ENCODE results near the gene ENPP3.
A peak's percentile ranks its signal among the peaks of the same experiment; 100 is the strongest.

ENPP3 gene

DNA sequence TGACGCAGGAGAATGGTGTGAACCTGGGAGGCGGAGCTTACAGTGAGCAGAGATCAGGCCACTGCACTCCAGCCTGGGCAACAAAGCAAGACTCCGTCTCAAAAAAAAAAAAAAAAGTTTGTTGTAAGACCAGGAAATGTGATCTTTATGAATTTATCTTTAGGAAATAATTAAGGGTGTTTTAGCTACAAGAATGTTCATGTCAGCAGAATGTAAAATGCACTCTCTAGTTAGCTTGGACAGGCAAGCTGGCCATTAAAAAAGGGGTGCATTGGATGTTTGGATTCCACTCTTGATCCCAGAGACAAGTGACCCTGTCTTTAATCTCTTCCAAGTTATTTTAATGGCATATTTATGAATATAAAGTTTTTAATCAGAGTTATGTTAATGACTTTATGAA lies 19.6 kb downstream of the ENPP3 start:
- Histone ChIP-seq H3K79me2 (ENCODE audit: control insufficient read depth, insufficient read depth, low read length, unreplicated experiment) (no peaks in the 10 kb centered on the region), H3K36me3 (ENCODE audit: insufficient read depth, low read length) (no peaks in the 10 kb centered on the region), H3K4me1 (ENCODE audit: control insufficient read depth, insufficient read depth, low read length, unreplicated experiment) (peaks cover 7% of the 10 kb centered on the region), H3K4me3 (ENCODE audit: low read depth, low read length) (no peak overlapping the region), H3K27me3 (ENCODE audit: insufficient read depth, low read length) (no peaks in the 10 kb centered on the region), H3K27ac (ENCODE audit: low read depth, low read length) (no peak overlapping the region), H2AFZ (ENCODE audit: low read length, unreplicated experiment) (no peak overlapping the region)

- H3K27me3 ChIP-seq (ENCODE audit: insufficient read depth, low read length): no peaks in the 10 kb centered on the region
- peaks cover 7% of the 10 kb centered on the region for H3K4me1 ChIP-seq (ENCODE audit: control insufficient read depth, insufficient read depth, low read length, unreplicated experiment)
- H3K4me3 ChIP-seq (ENCODE audit: low read depth, low read length): no peak overlapping the region
- H2AFZ ChIP-seq (ENCODE audit: low read length, unreplicated experiment): peak overlapping the region; percentile 8
- H3K27ac ChIP-seq (ENCODE audit: low read depth, low read length): no peak overlapping the region
- H3K36me3 ChIP-seq (ENCODE audit: insufficient read depth, low read length): no peaks in the 10 kb centered on the region
- no peaks in the 10 kb centered on the region for H3K79me2 ChIP-seq (ENCODE audit: control insufficient read depth, insufficient read depth, low read length, unreplicated experiment)
These were observed 20.1 kb downstream of the ENPP3 start for GRCh38 chr6:131657222-131657621.

DNA sequence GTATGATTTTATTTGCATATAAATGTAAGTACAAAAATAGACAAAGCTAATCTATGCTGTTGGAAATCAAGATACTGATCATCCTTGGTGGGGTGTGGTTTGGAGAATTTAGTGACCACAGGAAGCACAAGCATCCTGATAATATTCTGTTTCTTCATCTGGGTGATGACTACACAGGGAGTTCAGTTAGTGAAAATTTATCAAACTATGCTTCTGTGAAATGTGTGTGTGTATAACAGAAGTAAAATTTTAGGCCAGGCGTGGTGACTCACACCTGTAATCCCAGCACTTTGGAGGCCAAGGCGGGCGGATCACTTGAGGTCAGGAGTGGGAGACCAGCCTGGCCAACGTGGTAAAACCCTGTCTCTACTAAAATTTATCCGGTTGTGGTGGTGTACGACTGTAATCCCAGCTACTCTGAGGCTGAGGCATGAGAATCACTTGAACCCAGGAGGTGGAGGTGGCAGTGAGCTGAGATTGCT lies 20.6 kb downstream of the ENPP3 start:
- Histone ChIP-seq H3K27ac (ENCODE audit: low read depth, low read length) (no peak overlapping the region), H3K4me3 (ENCODE audit: low read depth, low read length) (no peak overlapping the region), H3K36me3 (ENCODE audit: insufficient read depth, low read length) (no peaks in the 10 kb centered on the region), H3K4me1 (ENCODE audit: control insufficient read depth, insufficient read depth, low read length, unreplicated experiment) (peaks cover 7% of the 10 kb centered on the region), H2AFZ (ENCODE audit: low read length, unreplicated experiment) (no peak overlapping the region), H3K27me3 (ENCODE audit: insufficient read depth, low read length) (no peaks in the 10 kb centered on the region), H3K79me2 (ENCODE audit: control insufficient read depth, insufficient read depth, low read length, unreplicated experiment) (no peaks in the 10 kb centered on the region)

GRCh38 chr6:131658287-131658686 lies 21.2 kb downstream of the ENPP3 start:
- Histone ChIP-seq H3K4me3 (ENCODE audit: low read depth, low read length) (no peak overlapping the region), H2AFZ (ENCODE audit: low read length, unreplicated experiment) (no peak overlapping the region), H3K4me1 (ENCODE audit: control insufficient read depth, insufficient read depth, low read length, unreplicated experiment) (peaks cover 7% of the 10 kb centered on the region), H3K79me2 (ENCODE audit: control insufficient read depth, insufficient read depth, low read length, unreplicated experiment) (no peaks in the 10 kb centered on the region), H3K36me3 (ENCODE audit: insufficient read depth, low read length) (no peaks in the 10 kb centered on the region), H3K27me3 (ENCODE audit: insufficient read depth, low read length) (no peaks in the 10 kb centered on the region), H3K27ac (ENCODE audit: low read depth, low read length) (no peak overlapping the region)

GRCh38 chr6:131660195-131660594 lies 23.1 kb downstream of the ENPP3 start:
- Histone ChIP-seq H3K27ac (ENCODE audit: low read depth, low read length) (no peak overlapping the region), H3K79me2 (ENCODE audit: control insufficient read depth, insufficient read depth, low read length, unreplicated experiment) (no peaks in the 10 kb centered on the region), H3K36me3 (ENCODE audit: insufficient read depth, low read length) (no peaks in the 10 kb centered on the region), H3K4me3 (ENCODE audit: low read depth, low read length) (no peak overlapping the region), H3K4me1 (ENCODE audit: control insufficient read depth, insufficient read depth, low read length, unreplicated experiment) (peaks cover 7% of the 10 kb centered on the region), H2AFZ (ENCODE audit: low read length, unreplicated experiment) (no peak overlapping the region), H3K27me3 (ENCODE audit: insufficient read depth, low read length) (no peaks in the 10 kb centered on the region)

- no peaks in the 10 kb centered on the region for H3K79me2 ChIP-seq (ENCODE audit: control insufficient read depth, insufficient read depth, low read length, unreplicated experiment)
- no peak overlapping the region for H3K4me3 ChIP-seq (ENCODE audit: low read depth, low read length)
- no peaks in the 10 kb centered on the region for H3K27me3 ChIP-seq (ENCODE audit: insufficient read depth, low read length)
- H2AFZ ChIP-seq (ENCODE audit: low read length, unreplicated experiment): no peak overlapping the region
- H3K36me3 ChIP-seq (ENCODE audit: insufficient read depth, low read length): no peaks in the 10 kb centered on the region
- no peak overlapping the region for H3K27ac ChIP-seq (ENCODE audit: low read depth, low read length)
- H3K4me1 ChIP-seq (ENCODE audit: control insufficient read depth, insufficient read depth, low read length, unreplicated experiment): peaks cover 7% of the 10 kb centered on the region
These were observed 26.6 kb downstream of the ENPP3 start for GRCh38 chr6:131663578-131664165.

- Histone ChIP-seq H3K4me1 (ENCODE audit: control insufficient read depth, insufficient read depth, low read length, unreplicated experiment) (no peaks in the 10 kb centered on the region), H3K36me3 (ENCODE audit: insufficient read depth, low read length) (no peaks in the 10 kb centered on the region), H3K4me3 (ENCODE audit: low read depth, low read length) (no peak overlapping the region), H3K27ac (ENCODE audit: low read depth, low read length) (no peak overlapping the region), H3K27me3 (ENCODE audit: insufficient read depth, low read length) (no peaks in the 10 kb centered on the region), H3K79me2 (ENCODE audit: control insufficient read depth, insufficient read depth, low read length, unreplicated experiment) (no peaks in the 10 kb centered on the region), H2AFZ (ENCODE audit: low read length, unreplicated experiment) (no peak overlapping the region)
These were observed 32.8 kb downstream of the ENPP3 start for GRCh38 chr6:131669891-131670290.

- Histone ChIP-seq H3K36me3 (ENCODE audit: insufficient read depth, low read length) (no peaks in the 10 kb centered on the region), H2AFZ (ENCODE audit: low read length, unreplicated experiment) (no peak overlapping the region), H3K4me1 (ENCODE audit: control insufficient read depth, insufficient read depth, low read length, unreplicated experiment) (no peaks in the 10 kb centered on the region), H3K27me3 (ENCODE audit: insufficient read depth, low read length) (no peaks in the 10 kb centered on the region), H3K27ac (ENCODE audit: low read depth, low read length) (no peak overlapping the region), H3K4me3 (ENCODE audit: low read depth, low read length) (no peak overlapping the region), H3K79me2 (ENCODE audit: control insufficient read depth, insufficient read depth, low read length, unreplicated experiment) (no peaks in the 10 kb centered on the region)
These were observed 36.1 kb downstream of the ENPP3 start for GRCh38 chr6:131673184-131673583.

DNA sequence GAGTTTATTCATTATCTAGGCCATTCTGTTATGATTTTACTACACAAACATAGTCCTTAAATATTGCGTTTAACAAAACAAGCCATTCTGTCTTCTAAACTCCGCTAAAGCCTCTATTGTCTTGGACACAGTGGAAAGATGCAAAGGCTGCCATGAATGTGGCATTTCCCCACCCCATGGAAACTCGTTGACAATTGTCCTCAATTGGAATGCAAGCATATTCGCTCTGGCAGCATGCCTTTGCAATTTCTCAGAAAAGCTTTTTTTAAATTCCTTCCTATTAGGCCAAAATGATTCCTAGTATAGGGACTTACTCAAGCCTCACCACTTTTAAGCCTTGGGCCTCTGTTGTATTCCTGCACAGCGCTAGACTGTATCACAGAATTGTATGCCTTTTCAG lies 41.3 kb downstream of the ENPP3 start:
- H3K27ac ChIP-seq (ENCODE audit: low read depth, low read length): no peak overlapping the region
- H3K27me3 ChIP-seq (ENCODE audit: insufficient read depth, low read length): no peaks in the 10 kb centered on the region
- H3K4me1 ChIP-seq (ENCODE audit: control insufficient read depth, insufficient read depth, low read length, unreplicated experiment): no peaks in the 10 kb centered on the region
- no peaks in the 10 kb centered on the region for H3K36me3 ChIP-seq (ENCODE audit: insufficient read depth, low read length)
- no peak overlapping the region for H2AFZ ChIP-seq (ENCODE audit: low read length, unreplicated experiment)
- no peaks in the 10 kb centered on the region for H3K79me2 ChIP-seq (ENCODE audit: control insufficient read depth, insufficient read depth, low read length, unreplicated experiment)
- no peak overlapping the region for H3K4me3 ChIP-seq (ENCODE audit: low read depth, low read length)

DNA sequence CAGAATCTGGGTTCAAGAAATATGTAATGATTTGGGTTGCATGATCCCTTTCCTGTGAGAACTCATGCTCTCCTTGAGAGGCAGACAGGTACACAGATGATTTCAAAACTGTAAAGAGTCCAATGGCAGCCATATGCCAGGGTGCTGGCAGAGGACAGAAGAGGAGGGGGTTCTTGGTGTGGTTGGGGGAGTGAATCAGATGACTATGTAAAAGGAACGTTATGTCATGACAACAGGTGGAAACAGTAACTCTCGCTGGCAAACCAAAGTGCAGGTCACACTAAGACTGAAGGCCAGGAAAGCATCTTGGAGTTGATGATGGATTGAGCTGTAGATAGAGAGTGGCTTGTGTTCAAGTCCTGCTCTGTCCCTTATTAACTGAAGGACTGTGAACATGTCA lies 43.8 kb downstream of the ENPP3 start:
- no peak overlapping the region for H3K27ac ChIP-seq (ENCODE audit: low read depth, low read length)
- H3K4me1 ChIP-seq (ENCODE audit: control insufficient read depth, insufficient read depth, low read length, unreplicated experiment): no peaks in the 10 kb centered on the region
- H3K79me2 ChIP-seq (ENCODE audit: control insufficient read depth, insufficient read depth, low read length, unreplicated experiment): no peaks in the 10 kb centered on the region
- H3K27me3 ChIP-seq (ENCODE audit: insufficient read depth, low read length): no peaks in the 10 kb centered on the region
- H3K36me3 ChIP-seq (ENCODE audit: insufficient read depth, low read length): no peaks in the 10 kb centered on the region
- no peak overlapping the region for H2AFZ ChIP-seq (ENCODE audit: low read length, unreplicated experiment)
- H3K4me3 ChIP-seq (ENCODE audit: low read depth, low read length): no peak overlapping the region

DNA sequence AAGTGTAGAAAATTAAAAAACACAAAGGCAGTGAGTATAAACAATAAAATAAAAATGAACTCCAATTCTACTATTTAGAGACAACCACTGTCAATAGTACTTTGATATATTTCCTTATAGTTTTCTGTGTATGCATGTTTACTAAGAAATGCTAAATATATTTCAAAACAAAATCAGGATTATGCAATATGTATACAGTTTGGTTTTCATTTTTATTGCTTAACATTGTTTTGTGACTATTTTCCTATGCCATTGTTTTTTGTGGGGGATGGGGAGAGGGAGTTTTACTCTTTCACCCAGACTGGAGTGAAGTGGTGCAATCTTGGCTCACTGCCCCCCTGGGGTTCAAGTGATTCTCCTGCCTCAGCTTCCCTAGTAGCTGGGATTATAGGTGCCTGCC lies 44.5 kb downstream of the ENPP3 start:
- Histone ChIP-seq H3K79me2 (ENCODE audit: control insufficient read depth, insufficient read depth, low read length, unreplicated experiment) (no peaks in the 10 kb centered on the region), H3K27me3 (ENCODE audit: insufficient read depth, low read length) (no peaks in the 10 kb centered on the region), H3K4me3 (ENCODE audit: low read depth, low read length) (no peak overlapping the region), H3K4me1 (ENCODE audit: control insufficient read depth, insufficient read depth, low read length, unreplicated experiment) (no peaks in the 10 kb centered on the region), H2AFZ (ENCODE audit: low read length, unreplicated experiment) (no peak overlapping the region), H3K36me3 (ENCODE audit: insufficient read depth, low read length) (no peaks in the 10 kb centered on the region), H3K27ac (ENCODE audit: low read depth, low read length) (no peak overlapping the region)

All from ACC112 (cell line).